Activated T-helper 1 cell treated with anti-CD3 and anti-CD28 coated beads, Interleukin-12 subunit alpha, Interleukin-12 subunit beta, Interleukin-2, Interleukin-4 antibody, amounts not matched to agents 30 ng/mL and 10 ng/mL and 1 ng/mL, durations not matched to agents 14 hours and 24 hours and 36 hours (primary cell): ENCODE data around the gene GALNT9. TPM values are rescaled to one million over a fixed set of nuclear protein-coding genes. Genes with fewer than 3 reads are reported as not detected.
A peak's percentile ranks its signal among the peaks of the same experiment; 100 is the strongest.

Experiments used
- DNase-seq: peaks from one replicate; pipeline ENCODE4 v3.0.0; 2021; ENCODE audit warnings: low spot score
- H3K27ac Mint-ChIP-seq: one replicate; pipeline ENCODE4 v1.8.0; 2021; ENCODE audit warnings: mild to moderate bottlenecking, mixed read lengths
- H3K27me3 Mint-ChIP-seq: one replicate; pipeline ENCODE4 v1.8.0; 2022; ENCODE audit warnings: mild to moderate bottlenecking, moderate library complexity, mixed read lengths; ENCODE audit not compliant: insufficient read depth
- H3K36me3 Mint-ChIP-seq: one replicate; pipeline ENCODE4 v1.8.0; 2021; ENCODE audit warnings: low read depth, mixed read lengths
- H3K4me1 Mint-ChIP-seq: one replicate; pipeline ENCODE4 v1.8.0; 2021; ENCODE audit warnings: low read depth, mixed read lengths
- H3K4me3 Mint-ChIP-seq: one replicate; pipeline ENCODE4 v1.8.0; 2021; ENCODE audit warnings: mild to moderate bottlenecking, moderate library complexity, mixed read lengths
- H3K9me3 Mint-ChIP-seq: one replicate; pipeline ENCODE4 v1.8.0; 2021; ENCODE audit warnings: mixed read lengths
- intact Hi-C: fragments of 100-400 bp; cut with micrococcal nuclease; formaldehyde crosslinking; loops from one replicate; pipeline ENCODE4 v1.15.1; 2024
- total RNA-seq: library from RNA; stranded (reverse); gene quantifications from 2 replicates; pipeline ENCODE4 v1.2.3, GENCODE V29; 2022

GALNT9 gene
- total RNA-seq, 1 donor from 2014 or later = not detected

- peak overlapping the region; percentile 49 for H3K4me3 Mint-ChIP-seq
- DNase-seq = no peak
- H3K27me3 Mint-ChIP-seq = no peaks in the 10 kb centered on the region
- H3K36me3 Mint-ChIP-seq = peaks cover 4% of the 10 kb centered on the region
- H3K4me1 Mint-ChIP-seq = peaks cover 22% of the 10 kb centered on the region
- no peak overlapping the region for H3K27ac Mint-ChIP-seq
- intact Hi-C loops = no loop called here
- H3K9me3 Mint-ChIP-seq = peaks cover 13% of the 10 kb centered on the region
Observed at GRCh38 chr12:132190834-132191500, 138.4 kb downstream of the GALNT9 start.

- peak overlapping the region; percentile 87 for H3K27ac Mint-ChIP-seq
- peak overlapping the region; percentile 93 for H3K4me3 Mint-ChIP-seq
- peaks cover 2% of the 10 kb centered on the region for H3K27me3 Mint-ChIP-seq
- intact Hi-C loops = no loop called here
- no peak for DNase-seq
- H3K4me1 Mint-ChIP-seq = peaks cover 30% of the 10 kb centered on the region
- peaks cover 13% of the 10 kb centered on the region for H3K9me3 Mint-ChIP-seq
- H3K36me3 Mint-ChIP-seq = peaks cover 8% of the 10 kb centered on the region
Observed at GRCh38 chr12:132190012-132190755, 139.2 kb downstream of the GALNT9 start.

- Mint-ChIP-seq H3K9me3 (peaks cover 13% of the 10 kb centered on the region), H3K27me3 (peaks cover 5% of the 10 kb centered on the region), H3K4me3 (peak overlapping the region; percentile 93), H3K4me1 (peaks cover 31% of the 10 kb centered on the region), H3K27ac (peak overlapping the region; percentile 87), H3K36me3 (peaks cover 9% of the 10 kb centered on the region)
- intact Hi-C loops = loop anchor here (1.0 to 10.0 kb wide), 9 partner anchors 27 to 695 kb away; partner anchors contain the start of genes CHFR, DDX51, NOC4L and POLE
- DNase-seq = peak; percentile 95
Observed at GRCh38 chr12:132189378-132190011, 139.9 kb downstream of the GALNT9 start.

GRCh38 chr12:132188916-132189325, 140.5 kb downstream of the GALNT9 start:
- Mint-ChIP-seq H3K4me1 (peaks cover 31% of the 10 kb centered on the region), H3K36me3 (peaks cover 6% of the 10 kb centered on the region)
- intact Hi-C loops = loop anchor here (1.0 to 10.0 kb wide), 9 partner anchors 26 to 696 kb away; partner anchors contain the start of genes CHFR, DDX51, NOC4L and POLE

GRCh38 chr12:132188451-132188901, 140.9 kb downstream of the GALNT9 start:
- Mint-ChIP-seq H3K9me3 (peaks cover 5% of the 10 kb centered on the region), H3K36me3 (peaks cover 6% of the 10 kb centered on the region), H3K4me3 (peak overlapping the region; percentile 93), H3K4me1 (peaks cover 31% of the 10 kb centered on the region), H3K27ac (peak overlapping the region; percentile 63), H3K27me3 (peaks cover 9% of the 10 kb centered on the region)
- no peak for DNase-seq
- intact Hi-C loops = loop anchor here (2.0 to 10.0 kb wide), 3 partner anchors 26 to 696 kb away; partner anchors contain the start of genes CHFR and PUS1

More at GRCh38 chr12:132188916-132189325, 140.5 kb downstream of the GALNT9 start:
- DNase-seq = no peak
- peak overlapping the region; percentile 84 for H3K27ac Mint-ChIP-seq
- peak overlapping the region; percentile 93 for H3K4me3 Mint-ChIP-seq
- peaks cover 8% of the 10 kb centered on the region for H3K9me3 Mint-ChIP-seq
- H3K27me3 Mint-ChIP-seq = peaks cover 9% of the 10 kb centered on the region

GRCh38 chr12:132187646-132188450, 141.5 kb downstream of the GALNT9 start:
- peaks cover 6% of the 10 kb centered on the region for H3K36me3 Mint-ChIP-seq
- intact Hi-C loops = loop anchor here (1.0 to 10.0 kb wide), 4 partner anchors 9 to 697 kb away; partner anchors contain the start of genes CHFR and PUS1
- peak overlapping the region; percentile 93 for H3K4me3 Mint-ChIP-seq
- no peak for DNase-seq
- H3K9me3 Mint-ChIP-seq = no peaks in the 10 kb centered on the region
- H3K4me1 Mint-ChIP-seq = peaks cover 31% of the 10 kb centered on the region
- H3K27ac Mint-ChIP-seq = no peak overlapping the region
- peaks cover 13% of the 10 kb centered on the region for H3K27me3 Mint-ChIP-seq

GRCh38 chr12:132186857-132187620, 142.3 kb downstream of the GALNT9 start:
- no peak for DNase-seq
- peak overlapping the region; percentile 96 for H3K27ac Mint-ChIP-seq
- H3K4me3 Mint-ChIP-seq = peak overlapping the region; percentile 93
- H3K9me3 Mint-ChIP-seq = no peaks in the 10 kb centered on the region
- intact Hi-C loops = loop anchor here (1.0 to 10.0 kb wide), 3 partner anchors 8 to 698 kb away; partner anchors contain the start of genes CHFR and PUS1
- peaks cover 15% of the 10 kb centered on the region for H3K27me3 Mint-ChIP-seq
- H3K36me3 Mint-ChIP-seq = peaks cover 6% of the 10 kb centered on the region
- H3K4me1 Mint-ChIP-seq = peaks cover 31% of the 10 kb centered on the region

- intact Hi-C loops = loop anchor here (10.0 kb wide), 2 partner anchors 262 to 698 kb away; partner anchors contain the start of genes CHFR and PUS1
Observed at GRCh38 chr12:132186208-132186856, 143.1 kb downstream of the GALNT9 start.

GRCh38 chr12:132185705-132186104, 143.7 kb downstream of the GALNT9 start:
- peaks cover 6% of the 10 kb centered on the region for H3K36me3 Mint-ChIP-seq
- H3K9me3 Mint-ChIP-seq = no peaks in the 10 kb centered on the region
- H3K4me1 Mint-ChIP-seq = peaks cover 31% of the 10 kb centered on the region
- DNase-seq = peak; percentile 35
- intact Hi-C loops = loop anchor here (1.0 to 10.0 kb wide), 3 partner anchors 41 to 699 kb away; partner anchors contain the start of genes CHFR, DDX51, NOC4L and PUS1
- H3K4me3 Mint-ChIP-seq = peak overlapping the region; percentile 82
- peaks cover 15% of the 10 kb centered on the region for H3K27me3 Mint-ChIP-seq
- peak overlapping the region; percentile 96 for H3K27ac Mint-ChIP-seq

More at GRCh38 chr12:132186208-132186856, 143.1 kb downstream of the GALNT9 start:
- H3K4me1 Mint-ChIP-seq = peaks cover 31% of the 10 kb centered on the region
- H3K27me3 Mint-ChIP-seq = peaks cover 15% of the 10 kb centered on the region
- H3K27ac Mint-ChIP-seq = peak overlapping the region; percentile 96
- H3K36me3 Mint-ChIP-seq = peaks cover 6% of the 10 kb centered on the region
- peak overlapping the region; percentile 82 for H3K4me3 Mint-ChIP-seq
- H3K9me3 Mint-ChIP-seq = no peaks in the 10 kb centered on the region
- DNase-seq = no peak

GRCh38 chr12:132182711-132183365, 146.6 kb downstream of the GALNT9 start:
- Mint-ChIP-seq H3K36me3 (peaks cover 6% of the 10 kb centered on the region), H3K4me3 (no peak overlapping the region), H3K9me3 (no peaks in the 10 kb centered on the region), H3K27me3 (peaks cover 19% of the 10 kb centered on the region), H3K4me1 (peaks cover 33% of the 10 kb centered on the region), H3K27ac (no peak overlapping the region)
- no peak for DNase-seq
- intact Hi-C loops = loop anchor here (10.0 kb wide), 2 partner anchors 258 to 702 kb away; partner anchors contain the start of genes CHFR and PUS1
